Retina (tissue), 1 donor: ENCODE measurements around the gene SYP.

Experiments used
- DNase-seq: peaks from one replicate; pipeline ENCODE4 v3.0.0-alpha.2; 2016

The SYP gene

GRCh38 chrX:49214996-49215526 lies 15.1 kb upstream of the SYP start:
- DNase-seq, result no peak

GRCh38 chrX:49214416-49214815 lies 14.4 kb upstream of the SYP start:
- no peak for DNase-seq

GRCh38 chrX:49212861-49213260 lies 12.9 kb upstream of the SYP start:
- DNase-seq, result no peak

- no peak for DNase-seq
These were observed 12.2 kb upstream of the SYP start for GRCh38 chrX:49212209-49212608.

- no peak for DNase-seq
These were observed 11.1 kb upstream of the SYP start for GRCh38 chrX:49211074-49211473.

- no peak for DNase-seq
These were observed 10.4 kb upstream of the SYP start for GRCh38 chrX:49210406-49210805.

GRCh38 chrX:49209434-49210251 lies 9.7 kb upstream of the SYP start:
- DNase-seq, result no peak

- no peak for DNase-seq
These were observed 8.4 kb upstream of the SYP start for GRCh38 chrX:49208399-49208798.

GRCh38 chrX:49206543-49206942 lies 6.5 kb upstream of the SYP start:
- DNase-seq, result no peak

- DNase-seq, result no peak
These were observed 5.5 kb upstream of the SYP start for GRCh38 chrX:49205443-49205842.

- DNase-seq, result no peak
These were observed 4.7 kb upstream of the SYP start for GRCh38 chrX:49204709-49205108.

GRCh38 chrX:49204017-49204416 lies 4.0 kb upstream of the SYP start:
- DNase-seq, result no peak

GRCh38 chrX:49203536-49203935 lies 3.5 kb upstream of the SYP start:
- DNase-seq, result no peak

- no peak for DNase-seq
These were observed 2.0 kb upstream of the SYP start for GRCh38 chrX:49202022-49202421.

GRCh38 chrX:49199315-49199595 lies 738 bp downstream of the SYP start:
- no peak for DNase-seq

- no peak for DNase-seq
These were observed 1.3 kb downstream of the SYP start for GRCh38 chrX:49198540-49199314.

- DNase-seq, result no peak
These were observed 2.4 kb downstream of the SYP start for GRCh38 chrX:49197543-49198087.

- no peak for DNase-seq
These were observed 6.4 kb downstream of the SYP start for GRCh38 chrX:49193542-49193964.

- no peak for DNase-seq
These were observed 7.2 kb downstream of the SYP start for GRCh38 chrX:49192722-49193328.

GRCh38 chrX:49191574-49192011 lies 8.4 kb downstream of the SYP start:
- no peak for DNase-seq

- peak; percentile 86 for DNase-seq
These were observed 9.0 kb downstream of the SYP start for GRCh38 chrX:49190821-49191573.

GRCh38 chrX:49189606-49190005 lies 10.4 kb downstream of the SYP start:
- no peak for DNase-seq
